ENCODE results near the gene CHD2. TPM values are rescaled to one million over a fixed set of nuclear protein-coding genes. Genes with fewer than 3 reads are reported as not detected.
"Not testable (repeated sequence)": the region's sequence is repeated elsewhere in the genome, so short reads cannot be mapped to it uniquely, and the experiment has no call there.

Gene CHD2
- total and polyA plus RNA-seq, 2 donors = 62.0 to 78.7 TPM

- no peak for DNase-seq (ENCODE audit: low read depth in 6 of 9, low spot score in 9 of 9)
- Histone ChIP-seq H3K27me3 (ENCODE audit: control insufficient read depth in 2 of 2, insufficient read depth in 1 of 2, low read length in 1 of 2) (no peaks in the 10 kb centered on the region), H3K4me3 (ENCODE audit: low read length in 2 of 2) (no peak overlapping the region), H3K36me3 (ENCODE audit: control insufficient read depth in 2 of 2, insufficient read depth in 2 of 2, low read length in 1 of 2) (no peaks in the 10 kb centered on the region), H3K4me1 (ENCODE audit: control insufficient read depth in 2 of 2, insufficient read depth in 2 of 2, low read length in 2 of 2) (no peaks in the 10 kb centered on the region), H3K27ac (ENCODE audit: low read depth in 1 of 2, low read length in 1 of 2) (no peak overlapping the region), H3K9me3 (ENCODE audit: control insufficient read depth in 2 of 2, insufficient read depth in 1 of 2, low read length in 1 of 2) (no peaks in the 10 kb centered on the region)
- WGBS = 97% methylated on average over 11 of the region's 11 CpGs
Observed at GRCh38 chr15:93055211-93055610, 155.1 kb downstream of the CHD2 start.

DNA sequence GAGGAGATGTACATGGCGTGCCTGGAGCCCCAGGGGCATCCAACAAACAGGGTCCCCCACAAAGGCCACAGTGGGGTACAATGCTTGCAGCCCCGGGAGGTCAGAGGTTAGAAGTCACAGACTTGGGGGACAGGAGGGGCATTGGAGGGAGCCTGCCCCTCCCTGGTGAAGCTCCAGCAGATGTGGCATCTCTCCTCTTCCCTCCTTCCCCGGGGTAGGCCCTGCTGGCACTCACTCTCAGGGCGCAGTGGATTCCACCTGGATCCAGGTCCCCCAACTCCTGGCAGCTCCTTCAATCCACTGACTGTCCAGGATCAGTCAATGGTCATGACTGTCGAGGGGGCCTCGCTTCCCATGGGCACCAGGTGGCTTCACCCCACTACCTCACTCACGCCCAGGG lies 156.7 kb downstream of the CHD2 start:
- 89% methylated on average over 7 of the region's 7 CpGs for whole genome bisulfite sequencing
- Histone ChIP-seq H3K4me1 (ENCODE audit: control insufficient read depth in 2 of 2, insufficient read depth in 2 of 2, low read length in 2 of 2) (peaks cover 0 to 3% of the 10 kb centered on the region in 2 donors), H3K9me3 (ENCODE audit: control insufficient read depth in 2 of 2, insufficient read depth in 1 of 2, low read length in 1 of 2) (no peaks in the 10 kb centered on the region), H3K4me3 (ENCODE audit: low read length in 2 of 2) (no peak overlapping the region), H3K36me3 (ENCODE audit: control insufficient read depth in 2 of 2, insufficient read depth in 2 of 2, low read length in 1 of 2) (no peaks in the 10 kb centered on the region), H3K27me3 (ENCODE audit: control insufficient read depth in 2 of 2, insufficient read depth in 1 of 2, low read length in 1 of 2) (peaks cover 0 to 3% of the 10 kb centered on the region in 2 donors), H3K27ac (ENCODE audit: low read depth in 1 of 2, low read length in 1 of 2) (no peak overlapping the region)
- DNase-seq (ENCODE audit: low read depth in 6 of 9, low spot score in 9 of 9) = no peak

GRCh38 chr15:93057618-93058017 lies 157.5 kb downstream of the CHD2 start:
- Histone ChIP-seq H3K9me3 (ENCODE audit: control insufficient read depth in 2 of 2, insufficient read depth in 1 of 2, low read length in 1 of 2) (no peaks in the 10 kb centered on the region), H3K4me3 (ENCODE audit: low read length in 2 of 2) (no peak overlapping the region), H3K36me3 (ENCODE audit: control insufficient read depth in 2 of 2, insufficient read depth in 2 of 2, low read length in 1 of 2) (no peaks in the 10 kb centered on the region), H3K4me1 (ENCODE audit: control insufficient read depth in 2 of 2, insufficient read depth in 2 of 2, low read length in 2 of 2) (peaks cover 0 to 3% of the 10 kb centered on the region in 2 donors), H3K27ac (ENCODE audit: low read depth in 1 of 2, low read length in 1 of 2) (no peak overlapping the region), H3K27me3 (ENCODE audit: control insufficient read depth in 2 of 2, insufficient read depth in 1 of 2, low read length in 1 of 2) (peaks cover 0 to 3% of the 10 kb centered on the region in 2 donors)
- DNase-seq (ENCODE audit: low read depth in 6 of 9, low spot score in 9 of 9) = no peak
- 92% methylated on average over 8 of the region's 8 CpGs for WGBS

GRCh38 chr15:93058128-93058527 lies 158.0 kb downstream of the CHD2 start:
- H3K9me3 ChIP-seq (ENCODE audit: control insufficient read depth in 2 of 2, insufficient read depth in 1 of 2, low read length in 1 of 2) = no peaks in the 10 kb centered on the region
- H3K27me3 ChIP-seq (ENCODE audit: control insufficient read depth in 2 of 2, insufficient read depth in 1 of 2, low read length in 1 of 2) = peaks cover 0 to 3% of the 10 kb centered on the region in 2 donors
- DNase-seq (ENCODE audit: low read depth in 6 of 9, low spot score in 9 of 9) = no peak
- no peak overlapping the region for H3K27ac ChIP-seq (ENCODE audit: low read depth in 1 of 2, low read length in 1 of 2)
- H3K36me3 ChIP-seq (ENCODE audit: control insufficient read depth in 2 of 2, insufficient read depth in 2 of 2, low read length in 1 of 2) = no peaks in the 10 kb centered on the region
- H3K4me3 ChIP-seq (ENCODE audit: low read length in 2 of 2) = no peak overlapping the region
- peaks cover 0 to 3% of the 10 kb centered on the region in 2 donors for H3K4me1 ChIP-seq (ENCODE audit: control insufficient read depth in 2 of 2, insufficient read depth in 2 of 2, low read length in 2 of 2)
- WGBS = 95% methylated on average over 8 of the region's 8 CpGs

DNA sequence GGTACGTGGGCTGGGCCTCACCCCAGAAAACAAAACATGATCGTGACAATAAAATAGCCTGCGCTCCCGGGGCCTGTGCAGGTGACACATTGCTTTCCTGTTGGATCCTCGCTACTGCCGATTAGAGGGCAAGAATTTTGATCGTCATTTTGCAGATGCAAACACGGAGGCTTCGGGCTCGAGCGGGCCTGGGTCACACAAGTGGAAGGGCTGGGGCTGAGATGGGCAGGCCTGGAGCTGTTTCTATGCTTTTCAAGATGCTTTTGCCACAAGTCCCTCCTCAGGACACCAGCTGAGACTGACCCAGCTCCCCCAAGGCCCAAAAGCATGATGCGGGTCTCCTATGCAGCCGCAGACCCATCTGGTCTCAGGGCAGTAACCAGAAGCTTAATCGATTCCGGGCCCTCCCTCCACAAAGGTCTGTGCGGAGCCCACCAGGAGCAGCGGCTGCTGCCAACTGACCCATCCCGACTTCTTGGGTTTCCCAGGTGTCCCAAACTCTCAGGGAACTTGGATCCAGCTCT lies 158.8 kb downstream of the CHD2 start:
- no peak overlapping the region for H3K4me3 ChIP-seq (ENCODE audit: low read length in 2 of 2)
- WGBS = 86% methylated on average over 18 of the region's 18 CpGs
- no peak for DNase-seq (ENCODE audit: low read depth in 6 of 9, low spot score in 9 of 9)
- no peak overlapping the region for H3K27ac ChIP-seq (ENCODE audit: low read depth in 1 of 2, low read length in 1 of 2)
- no peaks in the 10 kb centered on the region for H3K9me3 ChIP-seq (ENCODE audit: control insufficient read depth in 2 of 2, insufficient read depth in 1 of 2, low read length in 1 of 2)
- H3K4me1 ChIP-seq (ENCODE audit: control insufficient read depth in 2 of 2, insufficient read depth in 2 of 2, low read length in 2 of 2) = peaks cover 0 to 7% of the 10 kb centered on the region in 2 donors
- H3K27me3 ChIP-seq (ENCODE audit: control insufficient read depth in 2 of 2, insufficient read depth in 1 of 2, low read length in 1 of 2) = peaks cover 0 to 4% of the 10 kb centered on the region in 2 donors
- H3K36me3 ChIP-seq (ENCODE audit: control insufficient read depth in 2 of 2, insufficient read depth in 2 of 2, low read length in 1 of 2) = no peaks in the 10 kb centered on the region

- no peak overlapping the region for H3K4me3 ChIP-seq (ENCODE audit: low read length in 2 of 2)
- DNase-seq (ENCODE audit: low read depth in 6 of 9, low spot score in 9 of 9) = no peak
- H3K9me3 ChIP-seq (ENCODE audit: control insufficient read depth in 2 of 2, insufficient read depth in 1 of 2, low read length in 1 of 2) = no peaks in the 10 kb centered on the region
- WGBS = 95% methylated on average over 8 of the region's 8 CpGs
- H3K27me3 ChIP-seq (ENCODE audit: control insufficient read depth in 2 of 2, insufficient read depth in 1 of 2, low read length in 1 of 2) = peaks cover 0 to 7% of the 10 kb centered on the region in 2 donors
- H3K36me3 ChIP-seq (ENCODE audit: control insufficient read depth in 2 of 2, insufficient read depth in 2 of 2, low read length in 1 of 2) = no peaks in the 10 kb centered on the region
- peaks cover 0 to 11% of the 10 kb centered on the region in 2 donors for H3K4me1 ChIP-seq (ENCODE audit: control insufficient read depth in 2 of 2, insufficient read depth in 2 of 2, low read length in 2 of 2)
- no peak overlapping the region for H3K27ac ChIP-seq (ENCODE audit: low read depth in 1 of 2, low read length in 1 of 2)
Observed at GRCh38 chr15:93059442-93059841, 159.3 kb downstream of the CHD2 start.

DNA sequence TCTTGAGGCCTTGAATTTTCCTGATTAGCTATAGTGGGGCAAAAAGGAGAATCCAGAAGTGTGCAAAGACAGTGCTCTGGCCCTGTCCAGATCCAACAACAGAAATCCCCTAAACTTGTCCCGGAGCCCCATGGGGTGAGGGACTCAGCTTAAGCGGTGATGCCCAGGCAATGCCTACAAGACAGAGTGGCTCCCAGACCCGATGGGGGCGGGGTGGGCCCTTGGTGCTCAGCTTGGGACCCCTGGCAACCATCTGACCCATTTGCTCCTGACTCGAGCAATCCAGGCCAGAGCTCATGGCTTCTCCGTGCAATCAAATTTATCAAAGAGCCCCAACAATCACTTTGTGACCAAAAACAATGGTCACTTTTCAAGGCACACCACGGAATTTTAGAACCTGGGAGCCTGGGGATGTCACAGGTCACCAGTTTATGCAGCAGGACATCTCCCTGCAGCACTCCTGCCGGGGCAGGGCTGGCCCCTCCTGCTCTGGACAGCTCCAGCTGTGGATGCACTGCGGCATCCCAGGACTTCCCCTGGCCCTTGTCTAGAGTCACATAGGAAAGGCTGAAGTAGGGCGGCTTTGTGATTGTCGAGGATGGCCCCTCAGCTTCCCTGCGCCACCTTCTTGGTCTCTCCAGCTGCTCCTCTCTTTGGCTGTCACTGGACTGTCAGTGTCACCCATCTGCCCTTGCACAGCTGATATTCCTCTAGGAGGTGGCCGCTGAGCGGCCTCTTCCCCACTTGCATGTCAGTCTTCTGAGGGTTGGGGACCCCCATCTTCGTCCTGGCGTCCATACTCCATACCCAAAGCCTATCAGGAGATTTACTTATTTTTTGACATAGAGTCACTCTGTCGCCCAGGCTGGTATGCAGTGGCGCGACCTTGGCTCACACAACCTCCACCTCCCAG lies 160.5 kb downstream of the CHD2 start:
- no peak overlapping the region for H3K27ac ChIP-seq (ENCODE audit: low read depth in 1 of 2, low read length in 1 of 2)
- no peaks in the 10 kb centered on the region for H3K9me3 ChIP-seq (ENCODE audit: control insufficient read depth in 2 of 2, insufficient read depth in 1 of 2, low read length in 1 of 2)
- H3K4me1 ChIP-seq (ENCODE audit: control insufficient read depth in 2 of 2, insufficient read depth in 2 of 2, low read length in 2 of 2) = peaks cover 0 to 11% of the 10 kb centered on the region in 2 donors
- H3K4me3 ChIP-seq (ENCODE audit: low read length in 2 of 2) = no peak overlapping the region
- peaks cover 0 to 7% of the 10 kb centered on the region in 2 donors for H3K27me3 ChIP-seq (ENCODE audit: control insufficient read depth in 2 of 2, insufficient read depth in 1 of 2, low read length in 1 of 2)
- no peak for DNase-seq (ENCODE audit: low read depth in 6 of 9, low spot score in 9 of 9)
- H3K36me3 ChIP-seq (ENCODE audit: control insufficient read depth in 2 of 2, insufficient read depth in 2 of 2, low read length in 1 of 2) = no peaks in the 10 kb centered on the region
- 98% methylated on average over 19 of the region's 19 CpGs for WGBS

DNA sequence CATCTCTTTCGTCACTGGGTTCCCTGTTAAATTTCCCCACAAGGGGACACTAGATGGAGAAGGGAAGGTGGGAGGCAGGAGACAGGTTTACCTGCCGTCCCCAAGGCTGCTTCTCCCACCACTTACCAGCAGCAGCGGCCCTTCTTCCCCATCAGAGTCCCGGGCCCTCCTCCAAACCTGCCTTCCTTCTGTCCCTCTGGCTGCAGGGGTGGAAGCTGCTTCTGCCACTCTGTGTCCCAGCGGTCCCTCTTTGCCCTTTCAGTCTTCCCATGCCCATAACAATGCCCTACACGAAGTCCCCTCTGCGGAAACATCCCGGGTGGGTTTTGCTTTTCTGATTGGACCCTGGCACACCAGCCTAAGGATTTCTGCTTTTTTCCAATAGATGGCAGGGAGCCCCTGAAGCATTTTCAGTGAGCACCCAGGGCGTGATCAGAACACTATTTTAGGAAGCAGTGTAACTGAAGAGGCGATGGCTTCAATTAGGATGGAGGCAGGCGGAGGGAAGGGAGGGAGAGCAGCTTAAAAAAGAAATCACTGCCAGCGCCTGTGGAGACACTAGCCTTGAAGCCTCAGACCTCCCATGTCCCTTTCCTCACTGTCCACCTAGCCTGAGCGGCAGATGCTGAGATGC lies 162.6 kb downstream of the CHD2 start:
- H3K9me3 ChIP-seq (ENCODE audit: control insufficient read depth in 2 of 2, insufficient read depth in 1 of 2, low read length in 1 of 2); H3K36me3 ChIP-seq (ENCODE audit: control insufficient read depth in 2 of 2, insufficient read depth in 2 of 2, low read length in 1 of 2); H3K4me3 ChIP-seq (ENCODE audit: low read length in 2 of 2); H3K27me3 ChIP-seq (ENCODE audit: control insufficient read depth in 2 of 2, insufficient read depth in 1 of 2, low read length in 1 of 2); H3K27ac ChIP-seq (ENCODE audit: low read depth in 1 of 2, low read length in 1 of 2); DNase-seq (ENCODE audit: low read depth in 6 of 9, low spot score in 9 of 9): not testable (repeated sequence)
- WGBS = 94% methylated on average over 11 of the region's 13 CpGs
- peaks cover 0 to 11% of the 10 kb centered on the region in 2 donors for H3K4me1 ChIP-seq (ENCODE audit: control insufficient read depth in 2 of 2, insufficient read depth in 2 of 2, low read length in 2 of 2)

GRCh38 chr15:93063262-93063671 lies 163.1 kb downstream of the CHD2 start:
- no peaks in the 10 kb centered on the region for H3K36me3 ChIP-seq (ENCODE audit: control insufficient read depth in 2 of 2, insufficient read depth in 2 of 2, low read length in 1 of 2)
- H3K4me3 ChIP-seq (ENCODE audit: low read length in 2 of 2) = no peak overlapping the region
- 94% methylated on average over 8 of the region's 8 CpGs for WGBS
- peaks cover 0 to 11% of the 10 kb centered on the region in 2 donors for H3K4me1 ChIP-seq (ENCODE audit: control insufficient read depth in 2 of 2, insufficient read depth in 2 of 2, low read length in 2 of 2)
- H3K27ac ChIP-seq (ENCODE audit: low read depth in 1 of 2, low read length in 1 of 2) = no peak overlapping the region
- no peak for DNase-seq (ENCODE audit: low read depth in 6 of 9, low spot score in 9 of 9)
- H3K27me3 ChIP-seq (ENCODE audit: control insufficient read depth in 2 of 2, insufficient read depth in 1 of 2, low read length in 1 of 2) = peaks cover 0 to 7% of the 10 kb centered on the region in 2 donors
- H3K9me3 ChIP-seq (ENCODE audit: control insufficient read depth in 2 of 2, insufficient read depth in 1 of 2, low read length in 1 of 2) = no peaks in the 10 kb centered on the region
